Measurements from ENCODE around the gene ZNF98.

ZNF98 gene

GRCh38 chr19:22422211-22422610 lies at the start of gene ZNF98:
Gene ZNF98 (minus strand): TSS chr19:22422346. CDS start chr19:22422224, 122 bp downstream.
- DNase-seq (ENCODE audit: low read depth in 3 of 3): no peak

GRCh38 chr19:22446605-22447004 lies 24.5 kb upstream of the ZNF98 start:
- DNase-seq (ENCODE audit: low read depth in 3 of 3): no peak

GRCh38 chr19:22438011-22438410 lies 15.9 kb upstream of the ZNF98 start:
- DNase-seq (ENCODE audit: low read depth in 3 of 3): no peak

GRCh38 chr19:22427960-22428913 lies 6.1 kb upstream of the ZNF98 start:
- no peak for DNase-seq (ENCODE audit: low read depth in 3 of 3)

- DNase-seq (ENCODE audit: low read depth in 3 of 3): no peak
These were observed 5.4 kb upstream of the ZNF98 start for GRCh38 chr19:22427547-22427946.

- no peak for DNase-seq (ENCODE audit: low read depth in 3 of 3)
These were observed 4.8 kb upstream of the ZNF98 start for GRCh38 chr19:22426901-22427300.

- no peak for DNase-seq (ENCODE audit: low read depth in 3 of 3)
These were observed 349 bp downstream of the ZNF98 start for GRCh38 chr19:22421797-22422196.

- no peak for DNase-seq (ENCODE audit: low read depth in 3 of 3)
These were observed 67.5 kb downstream of the ZNF98 start for GRCh38 chr19:22354665-22355064.

Data from stimulated activated CD4-positive, alpha-beta T cell treated with anti-CD3 and anti-CD28 coated beads, TNF-alpha, amount 100 ng/mL, for 48 hours (primary cell).